ENCODE data around the gene DHRS12.

DHRS12 gene

DNA sequence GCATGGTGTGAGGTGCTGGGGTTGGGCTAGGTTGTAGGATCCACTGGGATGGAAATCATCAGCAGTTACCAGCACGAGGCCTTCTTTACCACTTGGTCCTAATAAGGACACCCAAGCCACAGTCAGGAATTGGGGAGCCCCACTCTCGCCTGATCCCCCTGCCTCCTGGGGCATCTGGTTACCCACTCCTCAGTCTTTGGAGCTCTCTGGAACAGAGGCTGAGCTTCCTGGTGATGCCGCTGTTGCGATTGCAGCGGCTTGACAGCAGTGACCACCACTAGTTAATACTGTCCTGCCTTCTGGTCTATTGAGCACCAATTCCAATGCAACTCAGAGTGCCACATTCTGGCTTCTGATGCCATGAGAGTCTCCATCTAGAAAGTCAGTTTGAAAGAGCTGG lies 27.6 kb upstream of the DHRS12 start:
- Histone ChIP-seq H2BK5ac (ENCODE audit: low read length) (no peak overlapping the region), H3K23ac (ENCODE audit: low read length) (no peak overlapping the region), H3K36me3 (ENCODE audit: control insufficient read depth, insufficient read depth, low read length) (no peaks in the 10 kb centered on the region), H3K27ac (ENCODE audit: low read depth, low read length) (no peak overlapping the region), H3K4me1 (ENCODE audit: control insufficient read depth, low read depth, low read length) (no peaks in the 10 kb centered on the region), H3K4me2 (ENCODE audit: low read length) (no peak overlapping the region), H3K79me2 (ENCODE audit: control insufficient read depth, insufficient read depth, low read length) (no peaks in the 10 kb centered on the region), H3K56ac (ENCODE audit: low read length) (no peak overlapping the region), H2BK15ac (replicated peaks; ENCODE audit: low read depth) (no peak overlapping the region), H3K18ac (ENCODE audit: low read length) (no peak overlapping the region), H4K8ac (ENCODE audit: low read depth, low read length) (no peak overlapping the region), H2BK120ac (ENCODE audit: low read depth, low read length) (no peak overlapping the region), H3K27me3 (ENCODE audit: insufficient read depth, low read length, poor library complexity) (no peaks in the 10 kb centered on the region), H2AK5ac (ENCODE audit: low read length) (no peak overlapping the region), H3K4me3 (ENCODE audit: low read length) (no peak overlapping the region), H4K5ac (ENCODE audit: low read length) (no peak overlapping the region), H3K4ac (ENCODE audit: low read depth, low read length) (no peak overlapping the region), H3K79me1 (ENCODE audit: low read length) (no peaks in the 10 kb centered on the region), H3K9ac (ENCODE audit: low read length) (no peak overlapping the region)
- no peak for DNase-seq
- WGBS (ENCODE audit: extremely low coverage, insufficient coverage, low lambda C conversion rate), result no CpG with 5 or more reads among the region's 5 CpGs

DNA sequence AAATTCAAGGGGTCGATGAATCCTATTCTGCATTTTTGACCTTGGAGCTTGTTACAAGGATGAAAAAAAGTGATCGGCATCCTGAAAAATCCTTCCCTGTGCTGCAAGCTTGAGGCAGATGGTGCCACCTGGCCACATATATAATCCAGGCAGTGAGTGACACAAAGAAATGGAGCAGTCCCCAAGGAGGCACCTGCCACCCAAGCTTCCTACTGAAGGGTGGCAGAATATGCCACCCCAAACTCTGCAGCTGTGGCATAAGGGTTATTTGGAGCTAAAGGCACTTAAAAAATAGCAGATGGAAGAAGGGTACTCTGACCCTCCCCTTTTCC lies 25.6 kb upstream of the DHRS12 start:
- no peak overlapping the region for H3K4me2 ChIP-seq (ENCODE audit: low read length)
- H3K79me1 ChIP-seq (ENCODE audit: low read length), result no peaks in the 10 kb centered on the region
- H3K4me3 ChIP-seq (ENCODE audit: low read length), result no peak overlapping the region
- H2BK120ac ChIP-seq (ENCODE audit: low read depth, low read length), result no peak overlapping the region
- no peaks in the 10 kb centered on the region for H3K36me3 ChIP-seq (ENCODE audit: control insufficient read depth, insufficient read depth, low read length)
- H3K4me1 ChIP-seq (ENCODE audit: control insufficient read depth, low read depth, low read length), result peaks cover 5% of the 10 kb centered on the region
- no peak overlapping the region for H2BK15ac ChIP-seq (replicated peaks; ENCODE audit: low read depth)
- H3K4ac ChIP-seq (ENCODE audit: low read depth, low read length), result no peak overlapping the region
- H3K27me3 ChIP-seq (ENCODE audit: insufficient read depth, low read length, poor library complexity), result no peaks in the 10 kb centered on the region
- no peak overlapping the region for H2AK5ac ChIP-seq (ENCODE audit: low read length)
- no peak for DNase-seq
- H3K9ac ChIP-seq (ENCODE audit: low read length), result no peak overlapping the region
- no peak overlapping the region for H2BK5ac ChIP-seq (ENCODE audit: low read length)
- no peak overlapping the region for H3K18ac ChIP-seq (ENCODE audit: low read length)
- no peak overlapping the region for H3K23ac ChIP-seq (ENCODE audit: low read length)
- no peaks in the 10 kb centered on the region for H3K79me2 ChIP-seq (ENCODE audit: control insufficient read depth, insufficient read depth, low read length)
- H3K56ac ChIP-seq (ENCODE audit: low read length), result no peak overlapping the region
- no peak overlapping the region for H4K5ac ChIP-seq (ENCODE audit: low read length)
- no peak overlapping the region for H3K27ac ChIP-seq (ENCODE audit: low read depth, low read length)
- no peak overlapping the region for H4K8ac ChIP-seq (ENCODE audit: low read depth, low read length)
- WGBS (ENCODE audit: extremely low coverage, insufficient coverage, low lambda C conversion rate), result no CpG with 5 or more reads among the region's 2 CpGs

DNA sequence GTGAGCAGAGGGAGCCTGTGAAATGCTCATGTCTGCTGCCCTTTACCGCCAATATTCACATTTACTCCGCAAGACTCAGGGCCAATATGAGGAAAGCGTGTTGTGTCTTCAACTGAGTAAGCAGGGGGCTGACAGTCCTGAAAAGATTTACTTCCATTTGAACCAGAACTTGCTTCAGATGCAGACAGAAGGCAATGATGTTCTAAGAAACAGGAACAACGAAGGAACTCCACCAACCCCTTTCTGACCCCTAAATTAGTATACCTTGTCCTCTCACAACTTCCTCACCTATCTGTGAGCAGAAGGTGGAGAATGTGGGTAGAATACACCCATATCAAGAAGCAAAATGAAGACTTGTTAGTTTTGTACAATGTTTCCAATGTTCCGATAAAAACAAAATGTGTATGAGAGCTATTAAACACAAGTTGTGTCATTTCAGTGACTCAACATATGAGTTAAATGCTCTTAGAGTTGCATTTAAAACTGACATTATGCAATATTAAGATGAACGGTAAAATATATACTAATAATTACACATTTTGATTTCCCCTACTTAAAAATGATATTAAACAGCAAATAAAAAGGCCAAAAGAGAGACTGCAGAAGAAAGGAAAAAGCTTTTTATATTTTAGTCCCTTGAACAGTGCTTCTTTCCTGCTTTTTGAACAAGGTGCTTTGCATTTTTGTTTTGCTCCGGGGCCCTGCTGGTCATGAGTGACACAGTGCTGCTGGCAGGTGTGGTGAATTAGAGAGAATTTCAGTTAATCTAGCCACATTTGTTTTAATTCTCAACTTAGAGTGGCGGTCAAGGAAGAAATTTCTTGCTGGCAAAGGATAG lies 25.0 kb upstream of the DHRS12 start:
- Histone ChIP-seq H3K27ac (ENCODE audit: low read depth, low read length) (no peak overlapping the region), H3K27me3 (ENCODE audit: insufficient read depth, low read length, poor library complexity) (no peaks in the 10 kb centered on the region), H3K79me1 (ENCODE audit: low read length) (no peaks in the 10 kb centered on the region), H3K79me2 (ENCODE audit: control insufficient read depth, insufficient read depth, low read length) (no peaks in the 10 kb centered on the region), H4K5ac (ENCODE audit: low read length) (no peak overlapping the region), H3K18ac (ENCODE audit: low read length) (no peak overlapping the region), H2AK5ac (ENCODE audit: low read length) (no peak overlapping the region), H3K4me1 (ENCODE audit: control insufficient read depth, low read depth, low read length) (peaks cover 5% of the 10 kb centered on the region), H2BK5ac (ENCODE audit: low read length) (no peak overlapping the region), H2BK15ac (replicated peaks; ENCODE audit: low read depth) (no peak overlapping the region), H3K9ac (ENCODE audit: low read length) (no peak overlapping the region), H2BK120ac (ENCODE audit: low read depth, low read length) (no peak overlapping the region), H4K8ac (ENCODE audit: low read depth, low read length) (no peak overlapping the region), H3K4me3 (ENCODE audit: low read length) (no peak overlapping the region), H3K56ac (ENCODE audit: low read length) (no peak overlapping the region), H3K4me2 (ENCODE audit: low read length) (no peak overlapping the region), H3K4ac (ENCODE audit: low read depth, low read length) (no peak overlapping the region), H3K36me3 (ENCODE audit: control insufficient read depth, insufficient read depth, low read length) (no peaks in the 10 kb centered on the region), H3K23ac (ENCODE audit: low read length) (no peak overlapping the region)
- no peak for DNase-seq
- no CpG with 5 or more reads among the region's 8 CpGs for WGBS (ENCODE audit: extremely low coverage, insufficient coverage, low lambda C conversion rate)

DNA sequence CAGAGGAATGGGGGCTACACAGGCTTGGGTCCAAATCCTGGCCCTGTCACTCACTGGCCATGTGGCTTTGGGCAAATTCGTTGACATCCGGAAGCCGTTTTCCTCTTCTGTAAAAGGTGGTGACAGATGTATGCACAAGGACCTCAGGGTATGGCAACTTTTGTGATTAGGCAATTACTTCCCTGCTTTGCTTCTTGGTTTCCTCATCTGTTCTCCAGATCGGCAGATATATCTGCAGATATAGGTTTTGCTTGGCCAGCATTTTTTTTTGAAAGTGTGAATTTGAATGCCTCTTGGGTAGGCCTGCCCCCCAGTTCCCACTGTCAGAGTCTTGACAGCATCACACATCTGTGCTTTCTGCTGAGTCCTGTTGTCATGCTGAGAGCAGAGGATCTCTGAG lies 23.3 kb upstream of the DHRS12 start:
- Histone ChIP-seq H2AK5ac (ENCODE audit: low read length) (no peak overlapping the region), H4K5ac (ENCODE audit: low read length) (no peak overlapping the region), H3K4me2 (ENCODE audit: low read length) (no peak overlapping the region), H3K36me3 (ENCODE audit: control insufficient read depth, insufficient read depth, low read length) (no peaks in the 10 kb centered on the region), H4K8ac (ENCODE audit: low read depth, low read length) (no peak overlapping the region), H3K9ac (ENCODE audit: low read length) (no peak overlapping the region), H3K79me2 (ENCODE audit: control insufficient read depth, insufficient read depth, low read length) (no peaks in the 10 kb centered on the region), H3K4me1 (ENCODE audit: control insufficient read depth, low read depth, low read length) (peaks cover 5% of the 10 kb centered on the region), H3K4ac (ENCODE audit: low read depth, low read length) (no peak overlapping the region), H3K18ac (ENCODE audit: low read length) (no peak overlapping the region), H3K56ac (ENCODE audit: low read length) (no peak overlapping the region), H2BK5ac (ENCODE audit: low read length) (no peak overlapping the region), H3K27ac (ENCODE audit: low read depth, low read length) (no peak overlapping the region), H3K23ac (ENCODE audit: low read length) (no peak overlapping the region), H2BK15ac (replicated peaks; ENCODE audit: low read depth) (no peak overlapping the region), H3K4me3 (ENCODE audit: low read length) (no peak overlapping the region), H3K79me1 (ENCODE audit: low read length) (no peaks in the 10 kb centered on the region), H3K27me3 (ENCODE audit: insufficient read depth, low read length, poor library complexity) (no peaks in the 10 kb centered on the region), H2BK120ac (ENCODE audit: low read depth, low read length) (no peak overlapping the region)
- no CpG with 5 or more reads among the region's 4 CpGs for WGBS (ENCODE audit: extremely low coverage, insufficient coverage, low lambda C conversion rate)
- DNase-seq, result no peak

DNA sequence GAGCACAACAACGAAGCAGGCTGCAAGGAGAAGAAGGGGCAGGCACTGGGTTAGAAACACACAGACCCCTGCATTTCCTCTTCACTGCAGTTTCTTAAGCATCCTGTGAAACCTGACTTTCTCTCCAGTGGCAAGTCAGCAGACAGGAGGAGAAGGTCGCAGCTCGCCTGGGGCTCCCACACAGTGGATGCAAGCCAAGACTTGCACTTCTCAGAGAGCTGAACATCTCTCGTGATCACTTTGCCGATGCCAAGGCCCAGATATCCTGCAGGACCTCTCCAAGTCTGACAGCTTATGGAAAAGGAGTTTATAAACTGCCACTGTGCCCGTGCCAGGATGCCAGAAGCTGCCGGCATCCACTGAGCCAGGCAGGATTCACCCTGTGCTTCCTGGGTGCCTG lies 22.6 kb upstream of the DHRS12 start:
- Histone ChIP-seq H3K27ac (ENCODE audit: low read depth, low read length) (no peak overlapping the region), H4K5ac (ENCODE audit: low read length) (no peak overlapping the region), H3K27me3 (ENCODE audit: insufficient read depth, low read length, poor library complexity) (no peaks in the 10 kb centered on the region), H3K4me3 (ENCODE audit: low read length) (no peak overlapping the region), H2BK15ac (replicated peaks; ENCODE audit: low read depth) (no peak overlapping the region), H3K4me2 (ENCODE audit: low read length) (no peak overlapping the region), H3K56ac (ENCODE audit: low read length) (no peak overlapping the region), H3K36me3 (ENCODE audit: control insufficient read depth, insufficient read depth, low read length) (no peaks in the 10 kb centered on the region), H3K9ac (ENCODE audit: low read length) (no peak overlapping the region), H2AK5ac (ENCODE audit: low read length) (no peak overlapping the region), H2BK120ac (ENCODE audit: low read depth, low read length) (no peak overlapping the region), H3K79me2 (ENCODE audit: control insufficient read depth, insufficient read depth, low read length) (no peaks in the 10 kb centered on the region), H4K8ac (ENCODE audit: low read depth, low read length) (no peak overlapping the region), H3K23ac (ENCODE audit: low read length) (no peak overlapping the region), H3K79me1 (ENCODE audit: low read length) (no peaks in the 10 kb centered on the region), H3K18ac (ENCODE audit: low read length) (no peak overlapping the region), H3K4ac (ENCODE audit: low read depth, low read length) (no peak overlapping the region), H2BK5ac (ENCODE audit: low read length) (no peak overlapping the region), H3K4me1 (ENCODE audit: control insufficient read depth, low read depth, low read length) (peaks cover 5% of the 10 kb centered on the region)
- no CpG with 5 or more reads among the region's 7 CpGs for WGBS (ENCODE audit: extremely low coverage, insufficient coverage, low lambda C conversion rate)
- no peak for DNase-seq

DNA sequence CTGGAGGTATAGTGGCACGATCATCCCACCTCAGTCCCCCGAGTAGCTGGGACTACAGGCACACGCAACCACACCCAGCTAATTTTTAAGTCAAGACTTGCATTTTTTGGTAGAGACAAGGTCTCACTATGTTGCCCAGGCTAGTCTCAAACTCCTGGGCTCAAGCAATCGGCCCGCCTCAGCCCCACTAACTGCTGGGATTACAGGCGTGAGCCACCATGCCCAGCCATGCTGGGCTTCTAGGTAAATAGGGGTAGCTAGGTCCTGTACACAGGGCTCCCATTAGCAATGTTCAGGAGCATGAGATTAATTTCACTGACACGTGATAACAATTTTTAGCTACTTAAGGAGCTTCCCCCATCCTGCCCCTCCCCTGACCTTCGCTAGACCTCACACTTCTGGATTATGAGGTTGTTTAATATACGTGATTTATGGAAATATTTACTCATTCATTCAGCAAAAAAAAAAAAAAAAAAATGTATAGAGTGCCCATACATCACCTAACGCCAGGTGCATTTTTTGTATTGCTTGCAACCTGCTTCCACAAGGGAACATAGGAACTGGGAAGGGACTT lies 21.8 kb upstream of the DHRS12 start:
- no peak overlapping the region for H3K18ac ChIP-seq (ENCODE audit: low read length)
- no peak overlapping the region for H4K5ac ChIP-seq (ENCODE audit: low read length)
- H3K36me3 ChIP-seq (ENCODE audit: control insufficient read depth, insufficient read depth, low read length), result no peaks in the 10 kb centered on the region
- no peak for DNase-seq
- no peak overlapping the region for H3K56ac ChIP-seq (ENCODE audit: low read length)
- no peaks in the 10 kb centered on the region for H3K79me2 ChIP-seq (ENCODE audit: control insufficient read depth, insufficient read depth, low read length)
- no peak overlapping the region for H3K4me2 ChIP-seq (ENCODE audit: low read length)
- H4K8ac ChIP-seq (ENCODE audit: low read depth, low read length), result no peak overlapping the region
- no peak overlapping the region for H2BK120ac ChIP-seq (ENCODE audit: low read depth, low read length)
- peaks cover 5% of the 10 kb centered on the region for H3K4me1 ChIP-seq (ENCODE audit: control insufficient read depth, low read depth, low read length)
- no peaks in the 10 kb centered on the region for H3K79me1 ChIP-seq (ENCODE audit: low read length)
- H3K4me3 ChIP-seq (ENCODE audit: low read length), result no peak overlapping the region
- no peak overlapping the region for H2BK15ac ChIP-seq (replicated peaks; ENCODE audit: low read depth)
- no peak overlapping the region for H2BK5ac ChIP-seq (ENCODE audit: low read length)
- no peaks in the 10 kb centered on the region for H3K27me3 ChIP-seq (ENCODE audit: insufficient read depth, low read length, poor library complexity)
- no peak overlapping the region for H2AK5ac ChIP-seq (ENCODE audit: low read length)
- H3K23ac ChIP-seq (ENCODE audit: low read length), result no peak overlapping the region
- WGBS (ENCODE audit: extremely low coverage, insufficient coverage, low lambda C conversion rate), result no CpG with 5 or more reads among the region's 10 CpGs
- H3K27ac ChIP-seq (ENCODE audit: low read depth, low read length), result no peak overlapping the region
- no peak overlapping the region for H3K4ac ChIP-seq (ENCODE audit: low read depth, low read length)
- H3K9ac ChIP-seq (ENCODE audit: low read length), result no peak overlapping the region

Data from mesendoderm (in vitro differentiated cells).